ENCODE data around the gene DNAL4.

Gene DNAL4

GRCh38 chr22:38784035-38784434 is 9.9 kb downstream of the DNAL4 start:
- no peak for DNase-seq

- DNase-seq, result no peak
Observed at GRCh38 chr22:38783095-38783615, 10.8 kb downstream of the DNAL4 start.

GRCh38 chr22:38782402-38783094 is 11.4 kb downstream of the DNAL4 start:
- no peak for DNase-seq

GRCh38 chr22:38781033-38781432 is 12.9 kb downstream of the DNAL4 start:
- DNase-seq, result no peak

- DNase-seq, result no peak
Observed at GRCh38 chr22:38777087-38777671, 16.8 kb downstream of the DNAL4 start.

GRCh38 chr22:38776086-38776485 is 17.9 kb downstream of the DNAL4 start:
- DNase-seq, result no peak

GRCh38 chr22:38775656-38776055 is 18.3 kb downstream of the DNAL4 start:
- no peak for DNase-seq

- DNase-seq, result no peak
Observed at GRCh38 chr22:38774496-38775166, 19.3 kb downstream of the DNAL4 start.

- no peak for DNase-seq
Observed at GRCh38 chr22:38773363-38773946, 20.5 kb downstream of the DNAL4 start.

- DNase-seq, result no peak
Observed at GRCh38 chr22:38772623-38772873, 21.4 kb downstream of the DNAL4 start.

GRCh38 chr22:38770257-38770949 is 23.5 kb downstream of the DNAL4 start:
- DNase-seq, result no peak

- no peak for DNase-seq
Observed at GRCh38 chr22:38768036-38768435, 25.9 kb downstream of the DNAL4 start.

GRCh38 chr22:38767313-38767712 is 26.6 kb downstream of the DNAL4 start:
- no peak for DNase-seq

GRCh38 chr22:38766076-38766777 is 27.7 kb downstream of the DNAL4 start:
- peak; percentile 52 for DNase-seq

- no peak for DNase-seq
Observed at GRCh38 chr22:38762551-38762983, 31.4 kb downstream of the DNAL4 start.

- no peak for DNase-seq
Observed at GRCh38 chr22:38761202-38762162, 32.5 kb downstream of the DNAL4 start.

GRCh38 chr22:38760477-38761201 is 33.3 kb downstream of the DNAL4 start:
- DNase-seq, result no peak

- DNase-seq, result no peak
Observed at GRCh38 chr22:38759005-38759404, 34.9 kb downstream of the DNAL4 start.

- peak; percentile 67 for DNase-seq
Observed at GRCh38 chr22:38758276-38758945, 35.5 kb downstream of the DNAL4 start.

GRCh38 chr22:38757464-38757757 is 36.5 kb downstream of the DNAL4 start:
- DNase-seq, result no peak

Measured in CD4-positive, alpha-beta T cell treated with Interleukin-4 for 4 hours (primary cell).